ENCODE data around the gene AP3B1. TPM values are rescaled to one million over a fixed set of nuclear protein-coding genes. Genes with fewer than 3 reads are reported as not detected.

AP3B1 gene
- total and polyA plus RNA-seq, 3 donors from 2014 or later = 32.0 to 77.3 (median 74.0) TPM

DNA sequence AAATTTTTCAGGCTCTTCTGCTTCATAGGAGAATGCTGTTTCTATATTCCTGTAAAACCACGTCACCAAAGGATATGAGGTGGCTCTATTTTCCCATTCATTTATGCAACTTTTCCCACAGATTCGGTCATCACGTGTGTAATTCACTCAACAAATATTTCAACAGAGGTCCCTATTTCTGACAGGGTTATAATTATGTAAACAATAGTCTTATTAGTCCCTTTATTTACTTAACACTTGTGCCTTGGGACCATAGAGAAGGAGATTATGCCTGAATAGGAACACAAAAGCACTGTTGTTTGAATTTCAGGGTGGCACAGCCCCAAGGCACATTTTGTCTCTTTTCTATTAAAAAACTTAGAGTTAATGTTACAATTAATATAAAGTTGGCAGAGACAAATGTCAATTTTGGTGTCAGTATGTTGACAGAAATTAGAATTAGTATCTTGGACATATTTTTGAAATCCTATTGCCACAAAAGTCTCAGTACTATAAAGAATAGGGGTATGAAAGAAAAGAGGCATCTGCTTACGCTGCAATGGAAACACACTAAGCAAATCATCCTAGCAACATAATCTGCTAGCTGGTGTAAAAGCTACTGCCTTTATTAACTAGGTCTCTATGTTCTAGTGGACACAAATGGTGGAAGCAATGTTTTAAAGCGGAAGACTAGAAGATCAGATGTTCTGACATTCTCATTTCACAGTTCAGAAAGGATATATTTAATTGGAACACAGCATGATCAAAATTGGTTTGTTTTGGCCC, 289.3 kb downstream of the AP3B1 start:
- no peak for TF ChIP-seq POLR2A (IDR thresholded peaks at IDR 0.05)
- TF ChIP-seq, protein P1, sequence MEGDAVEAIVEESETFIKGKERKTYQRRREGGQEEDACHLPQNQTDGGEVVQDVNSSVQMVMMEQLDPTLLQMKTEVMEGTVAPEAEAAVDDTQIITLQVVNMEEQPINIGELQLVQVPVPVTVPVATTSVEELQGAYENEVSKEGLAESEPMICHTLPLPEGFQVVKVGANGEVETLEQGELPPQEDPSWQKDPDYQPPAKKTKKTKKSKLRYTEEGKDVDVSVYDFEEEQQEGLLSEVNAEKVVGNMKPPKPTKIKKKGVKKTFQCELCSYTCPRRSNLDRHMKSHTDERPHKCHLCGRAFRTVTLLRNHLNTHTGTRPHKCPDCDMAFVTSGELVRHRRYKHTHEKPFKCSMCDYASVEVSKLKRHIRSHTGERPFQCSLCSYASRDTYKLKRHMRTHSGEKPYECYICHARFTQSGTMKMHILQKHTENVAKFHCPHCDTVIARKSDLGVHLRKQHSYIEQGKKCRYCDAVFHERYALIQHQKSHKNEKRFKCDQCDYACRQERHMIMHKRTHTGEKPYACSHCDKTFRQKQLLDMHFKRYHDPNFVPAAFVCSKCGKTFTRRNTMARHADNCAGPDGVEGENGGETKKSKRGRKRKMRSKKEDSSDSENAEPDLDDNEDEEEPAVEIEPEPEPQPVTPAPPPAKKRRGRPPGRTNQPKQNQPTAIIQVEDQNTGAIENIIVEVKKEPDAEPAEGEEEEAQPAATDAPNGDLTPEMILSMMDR (IDR thresholded peaks at IDR 0.05) = no peak
- peak; percentile 35 for DNase-seq
- 76% methylated on average over 5 of the region's 5 CpGs for WGBS, 2 donors
- intact Hi-C loops (cut with DNase I; ENCODE audit: low total_unique reads) = no loop called here
- Histone ChIP-seq H3K4me1 (no peaks in the 10 kb centered on the region), H3K27me3 (no peaks in the 10 kb centered on the region), H3K36me3 (ENCODE audit: low read depth, missing control alignments) (no peaks in the 10 kb centered on the region), H3K9me3 (no peaks in the 10 kb centered on the region), H3K4me3 (no peak overlapping the region), H3K27ac (peak overlapping the region in 1 of 2 donors; percentile 46)

DNA sequence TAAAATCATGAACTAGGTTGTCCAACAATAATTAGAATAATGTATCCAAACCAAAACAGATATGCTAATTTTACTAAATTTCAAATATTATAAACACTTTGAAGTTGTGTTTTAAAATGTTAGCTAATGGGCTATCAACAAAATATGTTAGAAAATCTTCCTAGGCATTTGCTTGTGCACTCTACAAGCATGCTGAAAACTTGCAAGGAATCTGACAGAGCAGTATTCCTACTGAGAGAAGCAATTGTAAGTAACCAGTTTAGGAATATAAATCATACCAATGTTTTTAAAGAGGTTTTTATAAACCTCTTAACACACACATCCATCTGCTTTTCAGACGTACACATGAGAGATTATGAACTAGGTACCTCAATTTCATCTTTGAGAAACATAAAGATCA, 289.9 kb downstream of the AP3B1 start:
- Histone ChIP-seq H3K36me3 (ENCODE audit: low read depth, missing control alignments) (no peaks in the 10 kb centered on the region), H3K9me3 (no peaks in the 10 kb centered on the region), H3K27ac (peak overlapping the region in 1 of 2 donors; percentile 46), H3K27me3 (no peaks in the 10 kb centered on the region), H3K4me1 (no peaks in the 10 kb centered on the region), H3K4me3 (no peak overlapping the region)
- DNase-seq = no peak
- TF ChIP-seq POLR2A (IDR thresholded peaks at IDR 0.05) = no peak
- TF ChIP-seq, protein P1 (IDR thresholded peaks at IDR 0.05) = no peak
- intact Hi-C loops (cut with DNase I; ENCODE audit: low total_unique reads) = no loop called here
- WGBS, 2 donors = 71 to 76% methylated on average over 1 of the region's 1 CpG

DNA sequence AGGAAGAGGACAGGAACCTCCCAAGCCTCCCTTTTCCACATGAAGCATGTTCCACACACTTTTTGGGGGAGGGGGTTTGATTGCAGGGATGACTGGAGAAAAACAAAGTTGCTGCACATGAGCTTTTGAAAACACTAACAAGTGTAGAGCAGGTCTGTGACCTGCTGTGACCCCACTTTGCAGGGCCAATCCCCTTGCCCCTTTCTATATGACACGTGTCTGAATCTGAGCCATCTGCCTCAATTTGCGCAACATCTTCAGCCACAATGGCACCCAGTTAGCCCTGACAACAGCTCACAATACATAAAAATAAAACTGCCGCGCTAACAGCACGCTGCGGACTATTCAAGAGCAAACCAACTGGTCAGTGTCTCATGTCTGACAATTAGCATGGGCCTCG, 290.6 kb downstream of the AP3B1 start:
- intact Hi-C loops (cut with DNase I; ENCODE audit: low total_unique reads) = no loop called here
- H3K4me1 ChIP-seq = no peaks in the 10 kb centered on the region
- no peaks in the 10 kb centered on the region for H3K27me3 ChIP-seq
- DNase-seq = no peak
- H3K4me3 ChIP-seq = no peak overlapping the region
- H3K9me3 ChIP-seq = no peaks in the 10 kb centered on the region
- H3K36me3 ChIP-seq (ENCODE audit: low read depth, missing control alignments) = no peaks in the 10 kb centered on the region
- WGBS, 2 donors = 93 to 96% methylated on average over 7 of the region's 7 CpGs
- TF ChIP-seq, protein P1 (IDR thresholded peaks at IDR 0.05) = no peak
- no peak for TF ChIP-seq POLR2A (IDR thresholded peaks at IDR 0.05)
- peak overlapping the region in 1 of 2 donors; percentile 46 for H3K27ac ChIP-seq

DNA sequence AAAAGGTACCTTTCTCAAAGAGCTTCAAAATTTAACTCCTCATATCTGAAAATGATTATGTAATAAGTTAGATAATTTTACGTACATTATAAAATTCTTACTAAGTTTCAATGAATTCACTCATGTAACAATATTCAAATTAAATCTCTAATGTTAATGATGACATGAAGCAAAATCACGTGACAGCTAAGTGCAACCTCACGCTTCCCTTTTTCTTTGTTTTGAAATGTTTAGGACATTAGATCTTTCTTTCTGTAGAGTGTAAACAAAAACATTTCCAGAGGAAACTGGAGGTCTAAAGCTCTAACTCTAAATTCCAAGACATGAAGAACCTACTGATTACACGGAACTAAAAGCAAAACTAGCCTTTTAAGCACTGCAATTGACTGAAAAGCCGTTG, 291.0 kb downstream of the AP3B1 start:
- intact Hi-C loops (cut with DNase I; ENCODE audit: low total_unique reads) = no loop called here
- Histone ChIP-seq H3K4me1 (no peaks in the 10 kb centered on the region), H3K9me3 (no peaks in the 10 kb centered on the region), H3K36me3 (ENCODE audit: low read depth, missing control alignments) (no peaks in the 10 kb centered on the region), H3K27ac (no peak overlapping the region), H3K4me3 (no peak overlapping the region), H3K27me3 (no peaks in the 10 kb centered on the region)
- no peak for DNase-seq
- 85% methylated on average over 5 of the region's 5 CpGs for WGBS, 2 donors
- TF ChIP-seq, protein P1 (IDR thresholded peaks at IDR 0.05) = no peak
- no peak for TF ChIP-seq POLR2A (IDR thresholded peaks at IDR 0.05)

DNA sequence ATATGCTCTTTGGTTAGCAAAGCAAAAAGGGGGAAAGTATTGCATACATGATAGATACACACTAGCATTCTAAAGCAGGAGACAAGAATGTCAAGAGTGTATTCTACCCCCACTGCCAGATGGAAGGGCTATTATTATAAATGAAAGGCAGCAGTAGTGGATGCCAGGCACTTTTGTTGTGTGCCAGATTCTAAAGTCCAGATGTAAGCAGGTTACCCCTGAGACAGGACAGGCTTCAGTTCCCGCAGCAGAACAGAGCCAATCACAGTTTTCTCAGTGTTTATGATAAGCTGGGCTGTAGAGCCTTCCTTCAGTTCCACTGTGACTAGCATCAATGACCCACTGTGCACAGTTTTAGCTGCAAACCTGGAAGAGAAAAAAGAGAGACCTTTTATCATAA, 291.8 kb downstream of the AP3B1 start:
- 61 to 92% methylated on average over 1 of the region's 1 CpG for WGBS, 2 donors
- TF ChIP-seq, protein P1 (IDR thresholded peaks at IDR 0.05) = no peak
- TF ChIP-seq POLR2A (IDR thresholded peaks at IDR 0.05) = no peak
- DNase-seq = no peak
- Histone ChIP-seq H3K4me3 (no peak overlapping the region), H3K4me1 (no peaks in the 10 kb centered on the region), H3K9me3 (no peaks in the 10 kb centered on the region), H3K27me3 (no peaks in the 10 kb centered on the region), H3K27ac (no peak overlapping the region), H3K36me3 (ENCODE audit: low read depth, missing control alignments) (no peaks in the 10 kb centered on the region)
- intact Hi-C loops (cut with DNase I; ENCODE audit: low total_unique reads) = no loop called here

Data from testis (tissue), 3 donors.